Measurements from ENCODE around the gene ZNF304. TPM values are rescaled to one million over a fixed set of nuclear protein-coding genes. Genes with fewer than 3 reads are reported as not detected.
A peak's percentile ranks its signal among the peaks of the same experiment; 100 is the strongest.

ZNF304 gene
- total RNA-seq, 1 donor from 2014 or later, result 12.2 TPM

DNA sequence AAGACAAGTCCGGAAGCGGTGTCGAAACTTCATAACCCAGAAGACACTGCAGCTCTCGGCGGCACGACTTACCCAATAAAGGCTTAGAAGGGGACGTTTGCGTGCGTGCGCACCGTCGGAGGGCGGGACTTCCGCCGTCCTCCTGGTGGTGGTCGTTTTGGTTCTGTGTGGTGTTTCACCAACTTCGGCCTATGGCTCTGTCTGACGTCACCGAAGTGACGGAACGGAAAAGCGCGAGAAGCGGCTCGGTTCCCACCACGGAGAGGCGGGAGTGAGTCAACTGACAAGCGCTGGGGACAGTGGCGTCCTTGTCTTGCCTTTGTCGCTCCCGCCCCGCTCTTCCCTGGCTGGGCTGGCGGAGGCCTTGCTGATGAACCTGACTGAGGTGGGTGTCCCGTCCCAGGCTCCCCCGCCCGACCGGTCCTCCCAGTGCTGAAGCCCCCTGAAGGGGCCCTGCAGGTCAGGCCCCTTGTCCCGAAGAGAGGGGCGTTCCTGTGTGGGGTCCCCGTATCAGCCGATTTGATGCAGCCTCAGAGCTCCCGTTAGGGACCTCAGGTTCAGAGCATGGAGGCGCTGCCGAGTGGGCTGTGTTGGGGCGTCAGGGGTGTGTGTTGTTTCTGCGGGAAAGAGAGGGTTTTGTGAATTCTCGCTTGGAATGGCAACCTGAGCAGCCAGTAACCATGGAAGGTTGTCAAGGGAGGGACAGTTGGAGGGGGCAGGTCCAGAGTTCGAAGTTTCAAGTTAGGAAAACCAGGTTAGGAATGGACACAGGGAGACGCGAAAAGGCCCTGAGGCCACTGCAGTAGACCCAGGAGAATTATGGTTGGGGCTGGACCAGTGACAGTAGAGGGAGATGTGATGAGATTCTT is 38.9 kb downstream of the ZNF304 start, which contains the start of gene ZNF548:
Gene ZNF548, plus strand, starts transcription at position 125 of the 869 bp plus-strand sequence. Its CDS starts 246 bp downstream, at position 371.
- peak; percentile 34 for FAIRE-seq
- Histone ChIP-seq H3K9ac (ENCODE audit: low read length) (peak within 1 kb of the TSS; percentile 96), H3K4me1 (ENCODE audit: insufficient read depth, low read length) (peaks cover 7% of the 10 kb centered on the region), H3K4me3 (ENCODE audit: insufficient read depth, low read depth, low read length) (peak within 1 kb of the TSS; percentile 94), H3K9me3 (ENCODE audit: insufficient read depth, low read depth, low read length) (no peaks in the 10 kb centered on the region), H4K20me1 (ENCODE audit: insufficient read depth, low read length) (peaks cover 19% of the 10 kb centered on the region), H2AFZ (ENCODE audit: low read depth, low read length) (peak within 1 kb of the TSS; percentile 88), H3K27ac (ENCODE audit: low read depth, low read length) (peak within 1 kb of the TSS; percentile 93), H3K4me2 (ENCODE audit: low read length) (peak within 1 kb of the TSS; percentile 98), H3K79me2 (ENCODE audit: insufficient read depth, low read length) (peaks cover 48% of the 10 kb centered on the region), H3K27me3 (ENCODE audit: insufficient read depth, low read length) (no peaks in the 10 kb centered on the region), H3K36me3 (ENCODE audit: insufficient read depth, low read length) (no peaks in the 10 kb centered on the region)
- Mint-ChIP-seq H3K27ac (ENCODE audit: unreplicated experiment) (peak within 1 kb of the TSS; percentile 88), H3K36me3 (ENCODE audit: low read depth, unreplicated experiment) (peaks cover 12% of the 10 kb centered on the region), H3K27me3 (ENCODE audit: low read depth, unreplicated experiment) (no peaks in the 10 kb centered on the region), H3K4me1 (ENCODE audit: low read depth, unreplicated experiment) (peaks cover 7% of the 10 kb centered on the region), H3K9me3 (ENCODE audit: unreplicated experiment) (peaks cover 2% of the 10 kb centered on the region), H3K4me3 (ENCODE audit: unreplicated experiment) (peak within 1 kb of the TSS; percentile 97)
- peak; percentile 99 for DNase-seq (ENCODE audit: low read depth)
- TF ChIP-seq, protein P1, sequence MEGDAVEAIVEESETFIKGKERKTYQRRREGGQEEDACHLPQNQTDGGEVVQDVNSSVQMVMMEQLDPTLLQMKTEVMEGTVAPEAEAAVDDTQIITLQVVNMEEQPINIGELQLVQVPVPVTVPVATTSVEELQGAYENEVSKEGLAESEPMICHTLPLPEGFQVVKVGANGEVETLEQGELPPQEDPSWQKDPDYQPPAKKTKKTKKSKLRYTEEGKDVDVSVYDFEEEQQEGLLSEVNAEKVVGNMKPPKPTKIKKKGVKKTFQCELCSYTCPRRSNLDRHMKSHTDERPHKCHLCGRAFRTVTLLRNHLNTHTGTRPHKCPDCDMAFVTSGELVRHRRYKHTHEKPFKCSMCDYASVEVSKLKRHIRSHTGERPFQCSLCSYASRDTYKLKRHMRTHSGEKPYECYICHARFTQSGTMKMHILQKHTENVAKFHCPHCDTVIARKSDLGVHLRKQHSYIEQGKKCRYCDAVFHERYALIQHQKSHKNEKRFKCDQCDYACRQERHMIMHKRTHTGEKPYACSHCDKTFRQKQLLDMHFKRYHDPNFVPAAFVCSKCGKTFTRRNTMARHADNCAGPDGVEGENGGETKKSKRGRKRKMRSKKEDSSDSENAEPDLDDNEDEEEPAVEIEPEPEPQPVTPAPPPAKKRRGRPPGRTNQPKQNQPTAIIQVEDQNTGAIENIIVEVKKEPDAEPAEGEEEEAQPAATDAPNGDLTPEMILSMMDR (IDR thresholded peaks at IDR 0.05; ENCODE audit: insufficient read depth, low read depth, low read length), result peak; percentile 17
- TF ChIP-seq EZH2 (IDR thresholded peaks at IDR 0.05; ENCODE audit: insufficient read depth, low read length), result no peak

DNA sequence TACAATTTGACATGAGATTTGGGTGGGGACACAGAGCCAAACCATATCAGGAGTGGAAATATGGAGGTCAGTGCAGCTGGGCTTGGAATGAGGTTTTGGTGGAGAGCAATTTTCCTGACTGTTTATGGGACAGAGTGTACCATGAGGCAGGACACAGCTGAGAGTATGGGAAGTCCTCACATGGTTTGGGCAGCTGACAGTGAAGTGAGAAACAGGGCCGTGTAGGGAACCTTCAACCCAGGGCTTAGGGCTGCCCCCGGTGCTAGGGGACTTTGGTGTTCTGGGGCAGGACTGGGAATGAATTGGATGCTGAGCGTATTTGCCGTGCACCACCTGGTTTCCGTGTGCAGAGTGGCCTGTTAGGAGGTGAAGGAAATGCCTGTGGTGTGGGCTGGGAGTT is 44.6 kb downstream of the ZNF304 start:
- H3K79me2 ChIP-seq (ENCODE audit: insufficient read depth, low read length), result peaks cover 62% of the 10 kb centered on the region
- no peak overlapping the region for H3K27ac Mint-ChIP-seq (ENCODE audit: unreplicated experiment)

More for the DNA sequence above, 44.6 kb downstream of the ZNF304 start:
- H3K4me3 ChIP-seq (ENCODE audit: insufficient read depth, low read depth, low read length), result no peak overlapping the region
- H3K4me3 Mint-ChIP-seq (ENCODE audit: unreplicated experiment), result no peak overlapping the region
- H4K20me1 ChIP-seq (ENCODE audit: insufficient read depth, low read length), result peaks cover 15% of the 10 kb centered on the region
- no peak overlapping the region for H3K4me2 ChIP-seq (ENCODE audit: low read length)
- H3K9ac ChIP-seq (ENCODE audit: low read length), result no peak overlapping the region
- peaks cover 23% of the 10 kb centered on the region for H3K36me3 ChIP-seq (ENCODE audit: insufficient read depth, low read length)
- TF ChIP-seq, protein P1 (IDR thresholded peaks at IDR 0.05; ENCODE audit: insufficient read depth, low read depth, low read length), result no peak
- no peak for TF ChIP-seq EZH2 (IDR thresholded peaks at IDR 0.05; ENCODE audit: insufficient read depth, low read length)
- no peak overlapping the region for H3K27ac ChIP-seq (ENCODE audit: low read depth, low read length)
- H3K27me3 Mint-ChIP-seq (ENCODE audit: low read depth, unreplicated experiment), result no peaks in the 10 kb centered on the region
- H3K9me3 Mint-ChIP-seq (ENCODE audit: unreplicated experiment), result peaks cover 12% of the 10 kb centered on the region
- DNase-seq (ENCODE audit: low read depth) (no peak), FAIRE-seq (no peak)
- peaks cover 39% of the 10 kb centered on the region for H3K9me3 ChIP-seq (ENCODE audit: insufficient read depth, low read depth, low read length)
- H3K4me1 ChIP-seq (ENCODE audit: insufficient read depth, low read length), result peaks cover 4% of the 10 kb centered on the region
- H3K36me3 Mint-ChIP-seq (ENCODE audit: low read depth, unreplicated experiment), result peaks cover 46% of the 10 kb centered on the region
- H2AFZ ChIP-seq (ENCODE audit: low read depth, low read length), result no peak overlapping the region
- peaks cover 4% of the 10 kb centered on the region for H3K4me1 Mint-ChIP-seq (ENCODE audit: low read depth, unreplicated experiment)
- no peaks in the 10 kb centered on the region for H3K27me3 ChIP-seq (ENCODE audit: insufficient read depth, low read length)

Measured in astrocyte (in vitro differentiated cells and primary cell).